ENCODE data around the gene SRD5A2. TPM values are rescaled to one million over a fixed set of nuclear protein-coding genes. Genes with fewer than 3 reads are reported as not detected.

Gene SRD5A2
- total RNA-seq, 1 donor from 2014 or later = not detected

Other genes with a start within 250 kb of the SRD5A2 start
- gene XDH, start 166.2 kb downstream of the SRD5A2 start, total RNA-seq = 1.7 TPM

All from skin of body (tissue), 1 donor.